Amniotic stem cell (primary cell): ENCODE results near the gene COG6.

Experiments
- DNase-seq: peaks from one replicate; lab custom pipeline; 2025; lab: John Stamatoyannopoulos, UW

The COG6 gene

GRCh38 chr13:39682310-39682709 is 26.8 kb downstream of the COG6 start:
- no peak for DNase-seq

GRCh38 chr13:39682788-39683187 is 27.3 kb downstream of the COG6 start:
- DNase-seq: no peak

GRCh38 chr13:39684531-39685137 is 29.2 kb downstream of the COG6 start:
- DNase-seq: peak; percentile 65

GRCh38 chr13:39685652-39686051 is 30.2 kb downstream of the COG6 start:
- no peak for DNase-seq

- DNase-seq: no peak
Measured at GRCh38 chr13:39688278-39688677, 32.8 kb downstream of the COG6 start.

GRCh38 chr13:39688699-39689405 is 33.4 kb downstream of the COG6 start:
- no peak for DNase-seq

- DNase-seq: no peak
Measured at GRCh38 chr13:39692660-39693438, 37.4 kb downstream of the COG6 start.

GRCh38 chr13:39699274-39699673 is 43.8 kb downstream of the COG6 start:
- no peak for DNase-seq

- DNase-seq: no peak
Measured at GRCh38 chr13:39712626-39713025, 57.2 kb downstream of the COG6 start.

- DNase-seq: no peak
Measured at GRCh38 chr13:39729156-39729555, 73.7 kb downstream of the COG6 start.

GRCh38 chr13:39734952-39735351 is 79.5 kb downstream of the COG6 start:
- no peak for DNase-seq

- DNase-seq: no peak
Measured at GRCh38 chr13:39737047-39737446, 81.6 kb downstream of the COG6 start.

GRCh38 chr13:39740761-39741160 is 85.3 kb downstream of the COG6 start:
- no peak for DNase-seq

GRCh38 chr13:39748961-39749360 is 93.5 kb downstream of the COG6 start:
- DNase-seq: no peak

GRCh38 chr13:39749528-39749927 is 94.1 kb downstream of the COG6 start:
- DNase-seq: no peak

- DNase-seq: no peak
Measured at GRCh38 chr13:39751805-39752204, 96.3 kb downstream of the COG6 start.

GRCh38 chr13:39760521-39760920 is 105.1 kb downstream of the COG6 start:
- no peak for DNase-seq

GRCh38 chr13:39765801-39766463 is 110.5 kb downstream of the COG6 start:
- DNase-seq: no peak

GRCh38 chr13:39766464-39767158 is 111.1 kb downstream of the COG6 start:
- no peak for DNase-seq

GRCh38 chr13:39767791-39768517 is 112.5 kb downstream of the COG6 start:
- DNase-seq: no peak

- DNase-seq: no peak
Measured at GRCh38 chr13:39768962-39769361, 113.5 kb downstream of the COG6 start.
